SK-N-SH treated with all-trans-retinoic acid at 6 μM for 48 hours (cell line): ENCODE results near the gene TRAPPC1.

Source experiments
- ZFP3 ChIP-seq: fragments of 250-450 bp; sonication (Bioruptor Pico); IDR thresholded peaks from 2 replicates; pipeline ENCODE4 v1.5.0; 2020; ENCODE audit warnings: mild to moderate bottlenecking, moderate library complexity
- ZFP30 ChIP-seq: fragments of 450-650 bp; formaldehyde crosslinking; IDR thresholded peaks from 2 replicates; pipeline ENCODE4 v1.5.0; 2022; ENCODE audit warnings: mild to moderate bottlenecking, moderate library complexity
- TF ChIP-seq, protein P1 (sequence below): fragments of 250-450 bp; sonication (Bioruptor Pico); IDR thresholded peaks from 2 replicates; pipeline ENCODE4 v1.5.1; 2020; ENCODE audit warnings: low read depth, mild to moderate bottlenecking, moderate library complexity

DNA sequence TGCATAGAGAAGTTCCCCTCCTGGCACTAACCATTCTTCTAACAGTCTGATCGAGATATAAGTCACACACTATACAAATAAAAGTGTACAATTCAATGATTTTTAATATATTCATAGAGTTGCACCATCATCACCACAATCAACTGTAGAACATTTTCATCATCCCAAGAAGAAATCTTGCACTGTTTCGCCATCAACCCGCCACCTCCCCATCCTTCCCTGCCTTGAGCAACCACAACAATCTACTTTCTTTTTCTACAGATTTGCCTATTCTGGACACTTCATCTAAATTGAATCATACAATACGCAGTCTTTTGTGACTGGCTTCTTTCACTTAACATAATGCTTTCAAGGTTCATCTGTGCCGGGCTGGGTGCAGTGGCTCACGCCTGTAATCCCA, 37.7 kb upstream of the TRAPPC1 start:
- TF ChIP-seq ZFP30 (CRISPR knock-in tag) (no peak), ZFP3 (no peak)
- TF ChIP-seq, protein P1, sequence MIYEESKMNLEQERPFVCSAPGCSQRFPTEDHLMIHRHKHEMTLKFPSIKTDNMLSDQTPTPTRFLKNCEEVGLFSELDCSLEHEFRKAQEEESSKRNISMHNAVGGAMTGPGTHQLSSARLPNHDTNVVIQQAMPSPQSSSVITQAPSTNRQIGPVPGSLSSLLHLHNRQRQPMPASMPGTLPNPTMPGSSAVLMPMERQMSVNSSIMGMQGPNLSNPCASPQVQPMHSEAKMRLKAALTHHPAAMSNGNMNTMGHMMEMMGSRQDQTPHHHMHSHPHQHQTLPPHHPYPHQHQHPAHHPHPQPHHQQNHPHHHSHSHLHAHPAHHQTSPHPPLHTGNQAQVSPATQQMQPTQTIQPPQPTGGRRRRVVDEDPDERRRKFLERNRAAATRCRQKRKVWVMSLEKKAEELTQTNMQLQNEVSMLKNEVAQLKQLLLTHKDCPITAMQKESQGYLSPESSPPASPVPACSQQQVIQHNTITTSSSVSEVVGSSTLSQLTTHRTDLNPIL: no peak
